ENCODE data around the gene UPB1.

Gene UPB1

DNA sequence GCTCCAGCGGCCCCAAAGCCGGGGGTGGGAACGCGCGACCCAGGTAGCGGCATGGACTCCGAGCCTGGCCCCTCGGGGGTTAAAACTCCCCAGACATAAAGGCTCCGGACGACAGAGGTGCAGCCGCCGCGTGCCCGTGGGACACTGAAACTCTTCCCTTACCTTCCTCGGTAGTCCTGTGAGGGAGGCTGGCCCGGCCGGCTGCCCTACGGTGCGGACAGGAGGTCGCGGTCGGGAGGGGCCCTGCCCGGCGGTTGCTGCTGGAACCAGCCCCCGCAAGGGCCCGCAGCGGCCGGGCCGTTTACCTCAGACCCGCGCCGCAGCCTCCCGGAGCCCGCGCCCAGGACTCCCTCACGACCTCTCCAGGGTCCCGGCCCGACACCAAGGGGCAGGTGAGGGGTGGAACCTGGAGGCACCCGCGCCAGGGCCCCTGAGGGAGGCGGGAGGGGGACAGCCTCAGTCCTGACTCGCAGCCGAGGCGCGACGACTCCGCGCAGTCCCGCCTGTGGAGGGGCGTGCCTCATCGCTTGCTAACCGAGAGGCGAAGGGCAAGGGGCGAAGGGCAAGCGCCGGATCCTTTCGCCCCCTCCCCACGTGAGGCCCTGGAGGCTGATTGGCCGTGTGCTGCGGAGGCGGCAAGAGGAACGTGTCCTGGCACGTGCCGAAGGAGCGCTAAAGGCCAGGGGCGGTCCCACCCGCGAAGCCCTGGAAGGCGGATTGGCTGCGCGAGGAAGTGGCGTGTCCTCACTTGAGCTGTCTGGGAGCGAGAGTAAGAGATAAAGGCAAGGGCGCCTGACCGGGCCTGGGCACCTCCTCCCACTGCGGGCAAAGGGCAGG, at the start of gene UPB1:
TSS of gene UPB1 (plus strand) at position 805 of the 837 bp plus-strand sequence. CDS start 72 bp downstream, outside the sequence.
- no peak for DNase-seq

GRCh38 chr22:24445481-24446259, 49.5 kb upstream of the UPB1 start:
- DNase-seq: peak; percentile 17

DNA sequence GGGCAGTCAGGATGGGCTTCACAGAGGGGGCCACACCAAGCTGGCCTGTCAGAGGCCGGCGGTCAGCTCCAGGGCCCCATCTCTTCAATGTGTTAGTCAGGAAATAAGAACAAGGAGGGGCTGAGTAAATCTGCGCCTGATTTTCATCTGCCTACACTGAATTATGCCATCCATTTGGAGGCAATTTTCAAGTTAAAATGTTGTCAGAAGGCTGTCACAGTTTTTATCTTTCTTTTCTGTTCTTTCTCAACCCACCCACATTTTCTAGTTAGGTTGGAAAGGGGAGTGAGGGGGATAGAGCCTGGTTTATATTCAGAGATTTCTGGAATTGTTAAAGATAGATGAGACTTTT, 48.9 kb upstream of the UPB1 start:
- DNase-seq: peak; percentile 4

DNA sequence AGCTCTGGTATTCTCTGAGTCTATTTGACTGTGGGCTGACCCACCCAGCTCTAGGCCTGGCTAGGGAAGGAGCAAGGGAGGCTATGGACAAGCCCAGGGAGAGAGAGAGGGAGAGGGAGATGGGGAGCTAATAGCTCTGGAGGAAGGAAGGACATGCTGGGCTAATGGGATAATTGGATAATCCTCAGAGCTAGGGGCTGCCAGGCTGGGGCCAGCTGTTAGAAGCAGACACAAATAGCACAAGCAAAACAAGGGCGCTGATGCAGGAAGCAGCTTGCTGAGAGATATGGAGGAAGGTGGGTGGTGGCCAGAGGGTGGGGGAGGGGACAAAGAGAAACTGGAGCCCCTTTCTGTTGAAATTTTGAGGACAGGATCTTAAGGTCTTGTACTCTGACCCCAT, 44.5 kb upstream of the UPB1 start:
- DNase-seq: peak; percentile 73

DNA sequence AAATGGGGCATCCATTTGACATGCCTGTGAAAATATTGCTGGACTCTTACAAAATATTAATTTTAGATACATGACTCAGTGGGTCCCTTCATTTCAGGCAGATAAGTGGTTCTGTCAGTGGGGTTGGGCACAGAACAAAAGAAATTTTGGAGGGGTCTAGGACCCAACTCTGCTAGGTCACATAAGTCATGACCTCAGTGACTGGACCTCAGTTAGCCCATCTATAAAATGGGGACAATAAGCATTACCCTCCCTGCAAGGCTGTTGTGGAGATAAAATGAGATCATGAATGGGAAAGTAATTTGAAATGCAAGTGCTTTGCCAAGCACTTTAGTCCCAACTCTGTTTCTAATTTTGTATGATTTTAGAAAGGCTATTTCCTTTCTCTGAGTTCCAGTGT, 44.0 kb upstream of the UPB1 start:
- DNase-seq: no peak

- DNase-seq: no peak
Measured at GRCh38 chr22:24453853-24454252, 41.3 kb upstream of the UPB1 start.

GRCh38 chr22:24455039-24455438, 40.1 kb upstream of the UPB1 start:
- no peak for DNase-seq

DNA sequence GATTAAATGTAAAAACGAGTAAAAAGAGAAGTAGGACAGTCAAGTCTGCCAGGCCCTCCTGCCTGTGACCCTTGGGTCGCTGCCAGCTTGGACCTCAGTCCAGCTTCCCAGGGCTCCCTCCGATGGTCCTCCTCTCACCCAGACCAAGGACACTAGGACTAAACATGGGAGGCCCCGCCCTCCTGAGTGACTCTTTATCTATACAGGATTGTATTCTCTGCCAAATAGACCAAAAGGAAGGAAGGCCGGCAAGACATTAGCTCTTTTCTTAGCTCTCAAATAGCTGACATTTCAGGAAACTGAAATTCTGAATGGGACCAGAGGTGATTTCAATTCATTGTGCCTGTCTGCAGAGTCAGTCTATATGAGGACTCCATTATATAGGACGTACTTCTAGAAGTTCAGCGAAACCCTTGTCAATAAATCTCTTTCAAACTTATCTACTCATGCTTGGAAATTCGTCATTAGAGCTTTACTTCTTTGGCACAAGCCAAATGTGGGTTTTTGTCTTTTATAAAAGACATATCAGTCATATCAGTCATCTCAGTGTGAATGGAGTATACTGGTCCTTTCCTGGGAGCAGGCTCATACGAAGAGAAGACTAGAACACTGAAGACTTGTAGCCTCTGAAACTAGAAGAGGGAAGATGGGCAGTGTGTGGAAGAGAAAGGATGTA, 39.2 kb upstream of the UPB1 start:
- DNase-seq: no peak

DNA sequence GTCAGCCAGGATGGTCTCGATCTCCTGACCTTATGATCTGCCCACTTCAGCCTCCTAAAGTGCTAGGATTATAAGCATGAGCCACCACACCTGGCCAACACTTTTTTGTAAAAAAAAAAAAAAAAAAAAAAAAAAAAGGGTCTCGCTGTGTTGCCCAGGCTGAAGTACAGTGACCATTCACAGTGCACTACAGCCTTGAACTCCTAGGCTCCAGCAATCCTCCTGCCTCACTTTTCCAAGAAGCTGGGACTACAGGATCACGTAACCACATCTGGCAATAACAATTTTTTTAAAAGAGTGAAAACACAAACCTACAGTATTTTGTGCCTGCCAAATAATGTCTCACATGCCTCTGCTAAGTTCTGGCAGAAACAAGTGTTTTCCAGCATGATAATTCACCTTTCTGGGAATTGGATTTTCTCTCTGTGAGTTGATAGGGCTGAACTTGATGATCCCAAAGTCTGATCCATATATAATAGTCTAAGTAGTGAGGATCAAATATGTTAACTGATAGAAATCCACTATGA, 37.2 kb upstream of the UPB1 start:
- DNase-seq: no peak

DNA sequence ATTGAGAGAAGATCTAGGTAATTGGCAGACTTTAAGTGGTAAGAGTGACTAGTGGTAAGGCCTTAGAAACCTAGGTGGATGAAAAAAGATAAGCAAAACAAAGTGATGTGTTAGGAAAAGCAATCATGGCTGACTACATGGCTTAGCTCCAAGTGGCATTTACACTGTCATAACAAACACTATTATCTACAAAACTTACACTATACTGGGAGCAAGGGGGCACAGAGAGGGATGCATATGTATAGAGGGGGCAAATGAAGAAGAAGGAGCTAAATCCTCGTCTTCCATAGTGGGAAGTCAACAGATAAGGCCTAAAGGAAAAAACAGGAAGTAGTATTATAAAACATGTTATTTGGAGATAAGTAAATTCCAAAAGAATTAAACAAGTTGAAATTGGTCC, 35.2 kb upstream of the UPB1 start:
- DNase-seq: no peak

- no peak for DNase-seq
Measured at GRCh38 chr22:24460418-24461089, 34.6 kb upstream of the UPB1 start.

GRCh38 chr22:24463071-24463760, 31.9 kb upstream of the UPB1 start:
- no peak for DNase-seq

DNA sequence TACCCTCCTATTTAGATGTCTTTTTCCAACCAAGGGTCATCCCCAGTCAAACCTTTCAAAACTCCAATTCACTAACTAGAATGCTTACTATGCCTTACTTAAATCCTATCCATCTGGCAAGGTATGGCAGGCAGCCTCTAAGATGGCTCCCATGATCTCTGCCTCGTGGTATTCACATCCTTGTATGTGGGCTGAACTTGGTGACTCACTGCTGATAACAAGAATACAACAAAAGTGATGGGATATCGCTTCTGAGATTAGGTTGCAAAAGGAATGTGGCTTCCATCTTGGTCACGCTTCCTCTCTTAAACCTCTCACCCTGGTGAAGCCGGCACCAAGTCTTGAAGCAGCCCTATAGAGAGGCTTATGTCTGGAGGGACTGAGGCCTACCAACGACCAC, 29.6 kb upstream of the UPB1 start:
- no peak for DNase-seq

- no peak for DNase-seq
Measured at GRCh38 chr22:24465975-24466374, 29.2 kb upstream of the UPB1 start.

DNA sequence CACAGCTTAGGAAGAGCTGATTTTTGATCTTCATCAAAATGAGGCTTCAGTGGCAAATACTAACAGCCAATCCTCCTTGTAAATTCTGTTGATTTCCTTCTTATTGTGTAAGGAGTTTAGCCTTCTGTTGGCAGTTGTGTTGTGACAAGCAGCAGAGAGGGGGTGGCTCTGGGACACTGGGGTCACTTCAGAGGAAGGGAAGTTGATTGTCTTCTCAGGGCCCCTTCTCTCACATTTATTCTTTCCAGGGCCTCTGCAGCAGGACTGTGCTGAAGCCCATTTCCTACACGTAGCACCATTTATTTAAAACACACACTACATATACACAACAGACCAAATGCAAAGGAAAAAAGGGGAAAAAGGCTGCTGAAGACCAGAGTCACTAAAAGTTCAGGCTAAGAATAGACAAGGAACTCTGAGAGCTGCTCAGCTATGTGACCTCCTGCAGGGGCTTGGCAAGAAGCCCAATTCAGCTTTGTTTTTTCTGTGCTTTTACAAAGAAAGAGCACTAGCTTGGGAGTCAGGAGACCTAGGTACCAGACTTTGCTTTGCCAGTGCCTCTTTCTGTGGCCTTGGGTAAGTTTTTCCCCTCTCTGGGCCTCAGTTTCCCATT, 28.3 kb upstream of the UPB1 start:
- peak; percentile 63 for DNase-seq

DNA sequence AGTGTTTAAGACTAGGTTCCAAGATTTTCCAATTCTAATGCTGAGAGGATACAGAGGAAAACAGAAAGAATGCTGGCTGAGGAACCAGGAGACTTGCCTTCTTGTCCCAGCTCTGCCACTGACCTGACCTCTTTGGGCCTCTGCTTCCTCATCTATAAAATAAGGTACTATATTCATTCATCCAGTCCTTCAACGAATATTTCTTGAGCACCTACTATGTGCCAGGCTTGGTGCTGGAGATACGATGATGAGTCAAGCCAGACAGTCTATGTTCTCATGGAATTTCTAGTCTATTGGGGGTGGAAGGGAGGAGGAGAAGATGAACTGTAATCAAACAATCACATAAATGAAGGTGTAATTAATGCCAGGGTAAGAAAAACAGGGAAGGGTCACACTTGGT, 27.8 kb upstream of the UPB1 start:
- DNase-seq: no peak

- DNase-seq: peak; percentile 68
Measured at GRCh38 chr22:24471570-24471969, 23.6 kb upstream of the UPB1 start.

GRCh38 chr22:24473284-24473683, 21.8 kb upstream of the UPB1 start:
- DNase-seq: no peak

DNA sequence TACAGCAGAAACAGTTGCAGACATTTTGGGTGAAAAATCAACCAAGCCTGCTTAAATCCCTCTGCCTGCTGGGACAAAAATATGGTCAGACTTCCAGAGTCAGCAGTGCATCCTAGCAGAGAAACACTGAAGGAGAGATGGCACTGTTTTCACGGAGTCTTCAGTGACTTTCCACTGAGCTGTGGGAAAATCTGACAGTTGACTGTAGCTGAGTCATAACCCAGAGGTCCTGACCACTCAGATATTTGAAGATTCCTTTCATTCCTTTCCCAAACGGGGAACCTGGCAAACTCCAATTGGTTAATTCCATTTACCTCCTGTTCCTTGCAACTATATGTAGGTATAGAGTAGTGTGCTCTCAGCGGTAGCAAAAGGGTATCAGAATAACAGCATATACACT, 20.9 kb upstream of the UPB1 start:
- no peak for DNase-seq

GRCh38 chr22:24474649-24475255, 20.4 kb upstream of the UPB1 start:
- DNase-seq: no peak

DNA sequence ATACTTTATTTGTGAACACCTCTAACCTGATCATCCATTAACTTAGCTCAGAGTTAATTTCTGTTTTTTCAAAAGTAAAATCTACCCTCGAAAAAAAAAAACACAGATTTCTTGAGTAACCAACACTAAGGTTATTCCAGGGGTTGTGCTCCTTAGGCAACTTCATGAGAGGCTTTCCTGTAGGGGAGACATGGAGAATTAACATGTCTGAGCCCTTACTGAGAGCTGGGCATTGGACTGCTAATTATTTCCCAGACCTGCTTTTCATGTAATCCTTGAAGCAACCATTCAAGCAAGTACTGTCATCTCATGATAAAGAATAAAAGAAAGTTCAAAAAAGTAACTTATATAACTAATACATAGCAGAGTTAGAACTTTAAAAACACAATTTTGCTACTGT, 13.5 kb upstream of the UPB1 start:
- DNase-seq: no peak

Measured in right hindlimb (tissue), 1 donor.